ENCODE results near the gene ZBED1.

Gene ZBED1

DNA sequence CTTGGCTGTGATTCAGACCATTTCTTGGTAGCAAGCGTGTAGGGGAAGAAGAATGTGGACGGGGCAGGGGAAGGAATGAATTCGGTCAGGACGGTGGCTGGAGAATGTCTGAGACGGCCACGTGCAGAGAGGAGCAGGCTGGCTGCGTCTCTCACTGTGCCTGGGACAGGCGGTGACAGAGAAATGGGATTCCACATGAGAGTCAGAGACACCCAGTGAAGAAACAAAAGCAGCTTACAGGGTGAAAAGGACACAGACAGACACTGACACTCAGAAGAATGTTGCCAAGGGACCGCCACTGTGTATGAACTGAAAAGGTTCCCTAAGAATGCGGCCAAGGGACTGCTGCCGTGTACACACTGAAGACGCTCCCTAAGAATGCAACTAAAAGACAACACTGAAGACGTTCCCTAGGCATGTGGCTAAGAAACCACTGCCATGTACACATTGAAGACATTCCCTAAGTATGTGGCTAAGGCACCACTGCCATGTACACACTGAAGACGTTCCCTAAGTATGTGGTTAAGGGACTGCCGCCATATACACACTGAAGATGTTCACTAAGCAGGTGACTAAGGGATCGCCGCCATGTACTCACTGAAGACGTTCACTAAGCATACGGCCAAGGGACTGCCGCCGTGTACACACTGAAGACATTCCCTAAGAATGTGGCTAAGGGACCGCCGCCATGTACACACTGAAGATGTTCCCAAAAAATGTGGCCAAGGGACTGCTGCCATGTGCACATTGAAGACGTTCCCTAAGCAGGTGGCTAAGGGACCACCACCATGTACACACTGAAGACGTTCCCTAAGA lies 49.1 kb downstream of the ZBED1 start:
- DNase-seq = no peak

GRCh38 chrX:2450681-2451080 lies 50.1 kb downstream of the ZBED1 start:
- no peak for DNase-seq

DNA sequence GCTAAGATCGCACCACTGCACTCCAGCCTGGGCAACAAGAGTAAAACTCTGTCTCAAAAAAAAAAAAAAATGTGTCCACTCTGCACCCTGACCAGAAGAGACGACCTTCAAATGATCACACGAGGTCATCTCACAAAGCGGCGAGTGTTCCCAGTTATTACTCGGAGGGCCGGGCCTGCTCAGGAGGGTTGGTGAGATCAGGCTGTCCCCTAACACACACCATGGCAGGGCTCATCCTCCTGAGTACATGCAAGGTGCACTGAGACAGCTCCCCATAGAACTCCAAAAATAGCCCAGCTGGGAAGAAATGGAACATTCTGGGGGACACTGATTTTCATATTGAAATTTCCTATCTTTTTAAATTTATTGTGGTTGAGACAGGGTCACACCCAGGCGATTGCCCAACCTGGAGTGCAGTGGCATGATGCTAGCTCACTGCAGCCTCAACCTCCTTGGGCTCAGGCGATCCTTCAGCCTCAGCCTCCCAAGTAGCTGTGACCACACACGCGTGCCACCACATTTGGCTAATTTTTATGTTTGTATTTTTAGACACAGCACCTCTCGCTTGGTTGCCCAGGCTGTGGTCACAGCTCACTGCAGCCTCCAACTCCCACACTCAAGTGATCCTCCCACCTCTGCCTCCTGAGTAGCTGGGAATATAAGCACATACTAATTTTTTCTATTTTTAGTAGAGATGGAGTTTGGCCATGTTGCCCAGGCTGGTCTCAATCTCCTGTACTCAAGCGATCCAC lies 51.5 kb downstream of the ZBED1 start:
- DNase-seq = no peak

- DNase-seq = no peak
Measured at GRCh38 chrX:2447484-2447883, 53.3 kb downstream of the ZBED1 start.

DNA sequence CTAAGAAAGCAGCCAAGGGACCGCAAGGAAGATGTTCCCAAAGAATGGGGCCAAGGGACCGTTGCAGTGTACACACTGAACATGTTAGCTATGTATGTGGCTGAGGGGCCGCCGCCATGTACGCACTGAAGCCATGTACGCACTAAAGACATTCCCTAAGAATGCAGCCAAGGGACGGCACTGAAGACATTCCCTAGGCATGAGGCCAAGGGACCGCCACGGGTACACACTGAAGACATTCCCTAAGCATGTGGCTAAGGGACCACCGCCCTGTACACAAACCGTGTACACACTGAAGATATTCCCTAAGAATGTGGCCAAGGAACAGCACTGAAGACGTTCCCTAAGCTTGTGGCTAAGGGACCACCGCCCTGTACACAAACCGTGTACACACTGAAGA lies 54.0 kb downstream of the ZBED1 start:
- no peak for DNase-seq

- DNase-seq = no peak
Measured at GRCh38 chrX:2445662-2446623, 54.8 kb downstream of the ZBED1 start.

- DNase-seq = no peak
Measured at GRCh38 chrX:2442694-2443093, 58.1 kb downstream of the ZBED1 start.

- DNase-seq = no peak
Measured at GRCh38 chrX:2441466-2441865, 59.3 kb downstream of the ZBED1 start.

GRCh38 chrX:2439613-2440012 lies 61.2 kb downstream of the ZBED1 start:
- DNase-seq = no peak

Measured in activated CD4-positive, alpha-beta T cell treated with anti-CD3 and anti-CD28 coated beads for 48 hours (primary cell).